Activated T-helper 1 cell treated with anti-CD3 and anti-CD28 coated beads, Interleukin-2, amount 50 U/mL, for 16 hours (primary cell): Measurements from ENCODE around the gene ADD1.

Source experiments
- DNase-seq, 2 donors: peaks; one replicate each; pipeline ENCODE4 v3.0.0-alpha.2; 2020; ENCODE audit warnings: low read depth in 1 of 2, low spot score in 1 of 2

Gene ADD1

DNA sequence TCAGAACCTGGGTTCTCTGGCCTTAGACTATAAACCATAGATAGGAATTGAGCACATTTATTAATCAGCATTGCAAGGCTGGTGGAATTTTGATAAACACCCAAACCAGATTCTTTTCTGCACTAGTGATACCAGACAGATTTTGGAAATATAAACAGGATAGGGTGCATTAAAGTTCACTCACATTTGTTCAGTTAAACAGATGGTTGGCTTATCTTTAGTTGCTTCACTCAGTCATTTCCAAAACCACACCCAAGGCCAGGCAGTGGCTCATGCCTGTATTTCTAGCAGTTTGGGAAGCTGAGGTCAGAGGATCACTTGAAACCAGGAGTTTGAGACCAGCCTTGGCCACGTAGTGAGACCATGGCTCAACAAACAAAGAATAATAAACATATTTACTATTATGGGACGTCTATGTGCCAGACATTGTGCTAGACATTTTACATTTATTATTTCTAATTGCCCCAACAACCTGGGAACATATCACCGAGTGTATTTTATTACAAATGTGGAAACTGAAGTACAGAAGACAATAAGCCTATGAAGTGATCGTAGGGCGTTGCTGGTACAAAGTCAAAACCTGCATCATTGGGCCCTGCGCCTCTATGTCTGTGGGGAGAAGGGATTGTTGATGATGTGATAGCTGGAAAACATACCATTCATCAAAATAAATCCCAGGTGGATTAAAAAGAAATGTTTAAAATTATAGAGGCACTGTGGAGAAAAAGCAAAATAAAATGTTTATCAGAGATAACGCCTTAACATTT is 15.0 kb downstream of the ADD1 start:
- DNase-seq, result no peak

DNA sequence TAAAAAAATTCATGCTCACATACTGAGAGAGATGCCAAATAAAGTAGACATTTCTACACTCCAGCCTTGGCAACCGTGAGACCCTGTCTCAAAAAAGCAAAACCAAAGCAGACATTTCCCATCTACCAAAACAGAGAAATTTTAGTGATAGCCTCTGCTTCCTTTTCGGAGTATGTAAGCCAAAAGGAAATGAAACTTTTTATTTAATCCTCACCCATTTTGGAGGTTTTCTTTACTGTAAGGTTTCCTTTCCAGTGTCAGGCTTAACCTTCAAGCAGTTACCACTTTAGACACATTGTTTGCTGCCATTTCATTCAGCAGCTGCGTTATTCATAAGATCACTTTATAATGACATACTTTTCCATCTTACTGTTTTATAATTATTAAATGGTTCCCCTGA is 15.9 kb downstream of the ADD1 start:
- no peak for DNase-seq

DNA sequence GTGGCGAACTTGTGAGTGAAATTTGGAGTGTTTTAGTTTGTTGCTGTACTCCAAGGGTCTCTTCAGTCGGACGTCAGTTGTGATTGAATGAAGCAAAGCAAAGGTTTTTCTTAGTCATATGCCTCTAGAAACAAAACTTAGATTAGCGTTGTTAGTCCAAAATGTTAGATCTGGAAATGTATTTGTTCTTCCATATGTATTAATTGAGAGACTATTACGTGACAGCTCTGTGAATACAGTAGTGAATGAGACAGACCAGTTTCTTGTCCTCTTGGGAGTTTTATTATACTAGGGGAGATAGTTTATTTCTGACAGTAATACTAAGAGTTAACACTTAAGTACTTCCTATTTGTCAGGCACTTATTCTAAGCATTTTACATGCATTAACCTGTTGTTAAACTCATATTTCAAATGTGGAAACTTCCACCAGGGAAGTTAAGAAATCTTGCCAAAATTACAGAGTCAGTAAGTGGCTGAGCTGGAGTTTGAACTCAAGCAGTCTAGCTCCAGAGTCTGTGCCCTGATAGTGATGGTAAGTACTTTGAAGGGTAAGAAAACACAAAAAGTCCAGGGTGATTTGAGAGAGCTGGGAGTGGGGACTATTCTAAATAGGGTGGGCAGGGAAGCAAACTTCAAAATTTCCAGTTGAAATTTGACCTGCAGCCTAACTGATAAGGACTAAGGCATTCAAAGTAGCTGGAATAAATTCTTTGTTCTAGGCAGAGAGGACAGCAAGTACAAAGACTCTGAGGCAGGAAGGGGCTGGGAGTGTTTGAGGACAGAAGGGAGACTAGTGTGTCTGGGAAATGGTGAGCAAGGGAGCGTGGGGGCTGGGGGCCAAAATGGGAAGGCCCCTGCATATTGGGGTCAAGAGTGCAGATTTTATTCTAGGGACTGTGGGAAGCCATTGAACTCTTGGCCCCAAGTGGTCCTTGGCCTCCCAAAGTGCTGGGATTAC is 17.0 kb downstream of the ADD1 start:
- DNase-seq, result no peak

GRCh38 chr4:2861631-2862436 is 18.2 kb downstream of the ADD1 start:
- no peak for DNase-seq

GRCh38 chr4:2862528-2862927 is 18.9 kb downstream of the ADD1 start:
- DNase-seq, result no peak

- DNase-seq, result no peak
These were observed 20.0 kb downstream of the ADD1 start for GRCh38 chr4:2863649-2864048.

- no peak for DNase-seq
These were observed 21.6 kb downstream of the ADD1 start for GRCh38 chr4:2865196-2865780.

DNA sequence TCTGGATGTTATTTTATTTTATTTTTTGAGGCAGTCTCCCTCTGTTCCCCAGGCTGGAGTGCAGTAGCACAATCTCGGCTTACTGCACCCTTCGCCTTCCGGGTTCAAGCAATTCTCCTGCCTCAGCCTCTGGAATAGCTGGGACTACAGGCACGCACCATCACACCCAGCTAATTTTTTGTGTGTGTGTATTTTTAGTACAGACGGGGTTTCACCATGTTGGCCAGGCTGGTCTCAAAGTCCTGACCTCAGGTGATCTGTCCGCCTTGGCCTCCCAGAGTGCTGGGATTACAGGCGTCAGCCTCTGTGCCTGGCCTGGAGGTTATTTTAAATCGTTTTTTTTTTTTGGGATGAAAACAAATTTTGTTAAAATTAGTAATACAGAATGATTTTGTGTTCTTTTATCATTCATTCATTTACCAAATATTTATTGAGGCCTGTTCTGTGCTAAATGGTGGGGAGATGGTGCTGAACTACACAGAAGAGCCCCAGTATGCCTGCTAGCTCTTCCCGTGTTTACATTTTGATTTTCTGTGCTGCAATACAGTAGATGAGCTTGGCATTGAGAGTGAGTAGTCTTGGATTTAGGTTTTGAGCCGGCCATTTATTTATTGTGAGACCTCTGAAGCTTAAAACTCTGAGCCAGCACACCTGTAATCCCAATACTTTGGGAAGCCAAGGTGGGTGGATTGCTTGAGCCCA is 22.7 kb downstream of the ADD1 start:
- DNase-seq, result no peak

- no peak for DNase-seq
These were observed 23.2 kb downstream of the ADD1 start for GRCh38 chr4:2866891-2867290.

GRCh38 chr4:2867758-2868491 is 24.3 kb downstream of the ADD1 start:
- DNase-seq, result no peak

DNA sequence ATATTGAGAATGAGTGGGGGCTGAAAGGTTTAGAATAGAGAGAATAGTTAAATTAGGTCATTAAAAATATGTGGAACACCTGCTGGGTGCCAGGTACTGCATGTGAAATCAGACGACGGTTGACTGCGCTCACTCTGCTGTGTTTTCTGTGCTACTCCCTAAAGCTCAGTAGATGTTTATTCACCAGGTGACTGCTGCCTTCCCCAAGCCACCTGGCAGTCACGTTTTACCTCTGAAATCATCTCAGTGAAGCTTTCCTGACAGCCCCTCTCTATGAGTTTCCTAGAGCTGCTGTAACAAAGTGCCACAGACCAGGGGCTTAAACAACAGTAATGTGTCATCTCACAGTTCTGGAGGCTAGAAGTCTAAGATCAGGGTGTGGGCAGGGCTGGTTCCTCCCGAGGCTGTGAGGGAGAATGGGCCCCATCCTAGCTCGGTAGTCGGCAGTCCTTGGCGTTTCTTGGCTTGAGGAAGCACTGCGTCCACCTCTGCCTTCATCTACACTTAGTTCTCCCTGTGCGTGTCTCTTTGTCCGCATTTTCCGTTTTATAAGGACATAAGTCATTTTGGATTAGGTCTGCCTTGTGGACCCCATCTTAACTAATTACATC is 25.3 kb downstream of the ADD1 start:
- DNase-seq, result no peak

DNA sequence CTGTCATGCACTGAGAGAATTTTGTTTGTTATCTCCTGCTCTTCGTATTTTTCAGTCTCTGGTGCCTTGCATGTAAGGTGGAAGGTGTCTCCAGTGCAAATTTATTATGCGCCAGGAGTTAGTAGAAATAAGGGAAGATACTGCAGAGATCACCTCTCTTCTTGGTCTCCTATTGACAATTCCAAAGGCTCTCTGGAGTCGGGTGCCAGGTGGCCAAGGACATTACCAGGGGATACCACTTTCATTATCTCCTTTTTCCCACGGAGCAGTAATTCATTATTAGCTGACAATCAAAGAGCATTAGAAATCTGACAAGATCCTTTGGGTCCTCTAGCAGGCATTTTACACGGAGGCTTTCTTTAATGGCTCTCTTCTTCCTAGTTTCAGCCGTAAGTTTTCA is 26.0 kb downstream of the ADD1 start:
- DNase-seq, result no peak

- DNase-seq, result no peak
These were observed 26.4 kb downstream of the ADD1 start for GRCh38 chr4:2870082-2870481.

- DNase-seq, result no peak
These were observed 27.8 kb downstream of the ADD1 start for GRCh38 chr4:2871466-2871865.

- DNase-seq, result no peak
These were observed 28.3 kb downstream of the ADD1 start for GRCh38 chr4:2871911-2872310.

GRCh38 chr4:2873329-2873728 is 29.7 kb downstream of the ADD1 start:
- no peak for DNase-seq

DNA sequence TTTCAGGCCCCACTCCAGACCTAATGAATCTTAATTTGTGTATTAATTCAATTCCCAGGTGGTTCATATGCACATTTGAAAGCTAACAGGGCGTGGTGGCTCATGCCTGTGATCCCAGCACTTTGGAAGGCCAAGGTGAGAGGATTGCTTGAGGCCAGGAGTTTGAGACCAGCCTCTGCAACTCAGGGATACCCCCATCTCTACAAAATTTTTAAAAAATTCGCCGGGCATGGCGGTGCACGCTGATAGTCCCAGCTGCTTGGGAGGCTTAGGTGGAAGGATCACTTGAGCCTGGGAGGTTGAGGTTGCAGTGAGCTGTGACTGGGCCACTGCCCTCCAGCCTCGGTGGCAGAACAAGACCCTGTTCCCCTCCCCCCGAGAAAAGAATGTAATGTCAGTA is 31.2 kb downstream of the ADD1 start:
- DNase-seq, result no peak

DNA sequence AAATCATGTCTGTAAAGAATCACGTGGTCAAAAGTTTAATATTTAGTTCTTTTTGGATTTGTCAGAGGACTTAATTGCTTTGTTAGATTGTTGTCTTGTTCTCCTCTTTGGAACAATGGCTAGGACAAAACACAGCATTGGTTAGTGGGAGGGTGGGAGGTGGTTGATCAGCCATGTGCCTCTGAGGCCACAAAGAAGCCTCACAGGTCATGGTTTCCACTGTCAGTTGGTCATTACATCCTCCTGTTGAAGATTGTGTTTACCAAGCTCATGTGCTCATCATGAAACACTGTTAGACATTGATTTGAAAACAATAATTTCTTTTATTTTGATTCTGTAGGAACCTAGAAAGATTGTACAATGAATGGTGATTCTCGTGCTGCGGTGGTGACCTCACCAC is 31.9 kb downstream of the ADD1 start:
- no peak for DNase-seq

GRCh38 chr4:2878346-2878745 is 34.7 kb downstream of the ADD1 start:
- DNase-seq, result no peak
